NB4 (cell line): ENCODE results near the gene POLR2I.

Experiments
- CTCF ChIP-seq: IDR thresholded peaks from one replicate; pipeline ENCODE4 v1.5.1; 2012; ENCODE audit warnings: low read depth, low read length
- POLR2A ChIP-seq: IDR thresholded peaks from 2 replicates; pipeline ENCODE4 v1.6.1; 2011; ENCODE audit warnings: mild to moderate bottlenecking; ENCODE audit not compliant: insufficient read length; ENCODE audit errors: extremely low read depth

GRCh38 chr19:36144624-36145023 lies 29.9 kb upstream of the POLR2I start:
- TF ChIP-seq CTCF (no peak), POLR2A (no peak)
